IMR-90 (cell line): Measurements from ENCODE around the gene DPF3.

Source experiments
- CEBPB ChIP-seq: IDR thresholded peaks from 2 replicates; pipeline ENCODE4 v1.6.1; 2012; ENCODE audit warnings: low read depth, low read length, improper control_type of control experiment
- FOS ChIP-seq: fragments of 150-350 bp; IDR thresholded peaks from 2 replicates; pipeline ENCODE4 v1.6.1; 2016; ENCODE audit warnings: low read depth, low read length
- MAFK ChIP-seq: IDR thresholded peaks from 2 replicates; pipeline ENCODE4 v1.6.1; 2012; ENCODE audit warnings: low read depth, low read length, improper control_type of control experiment
- MAZ ChIP-seq: IDR thresholded peaks from 2 replicates; pipeline ENCODE4 v1.6.1; 2012; ENCODE audit warnings: low read depth, mild to moderate bottlenecking, low read length, improper control_type of control experiment, moderate library complexity, borderline replicate concordance
- MXI1 ChIP-seq: IDR thresholded peaks from 2 replicates; pipeline ENCODE4 v1.6.1; 2012; ENCODE audit warnings: low read depth, mild to moderate bottlenecking, low read length, moderate library complexity, borderline replicate concordance
- NFE2L2 ChIP-seq: fragments of 150-350 bp; IDR thresholded peaks from 2 replicates; pipeline ENCODE4 v1.6.1; 2016; ENCODE audit warnings: low read depth, mild to moderate bottlenecking, low read length
- POLR2A ChIP-seq: IDR thresholded peaks from 2 replicates; pipeline ENCODE4 v1.6.1; 2012; ENCODE audit warnings: mild to moderate bottlenecking, low read depth, low read length
- RAD21 ChIP-seq: IDR thresholded peaks from 2 replicates; pipeline ENCODE4 v1.6.1; 2012; ENCODE audit warnings: low read length, improper control_type of control experiment
- RCOR1 ChIP-seq: IDR thresholded peaks from 2 replicates; pipeline ENCODE4 v1.6.1; 2012; ENCODE audit warnings: mild to moderate bottlenecking, low read length, improper control_type of control experiment; ENCODE audit not compliant: insufficient replicate concordance
- RFX5 ChIP-seq: IDR thresholded peaks from 2 replicates; pipeline ENCODE4 v1.8.0; 2012; ENCODE audit warnings: low read depth, mild to moderate bottlenecking, low read length, moderate library complexity
- SMC3 ChIP-seq: fragments of 150-350 bp; IDR thresholded peaks from 2 replicates; pipeline ENCODE4 v1.6.1; 2016; ENCODE audit warnings: low read depth, mild to moderate bottlenecking, antibody characterized with exemption, low read length, moderate library complexity
- USF2 ChIP-seq: fragments of 150-350 bp; IDR thresholded peaks from 2 replicates; pipeline ENCODE4 v1.6.1; 2017; ENCODE audit warnings: mild to moderate bottlenecking, antibody characterized with exemption, low read length, low read depth
- TF ChIP-seq, protein P1 (sequence below): conservative IDR thresholded peaks from 2 replicates; pipeline ENCODE4 v1.5.1; 2012; ENCODE audit warnings: mild to moderate bottlenecking, low read depth, low read length, improper control_type of control experiment
- TF ChIP-seq, protein P2 (sequence below): fragments of 150-350 bp; IDR thresholded peaks from 2 replicates; pipeline ENCODE4 v1.6.1; 2016; ENCODE audit warnings: low read depth, mild to moderate bottlenecking, low read length, moderate library complexity, borderline replicate concordance

- TF ChIP-seq, protein P1, sequence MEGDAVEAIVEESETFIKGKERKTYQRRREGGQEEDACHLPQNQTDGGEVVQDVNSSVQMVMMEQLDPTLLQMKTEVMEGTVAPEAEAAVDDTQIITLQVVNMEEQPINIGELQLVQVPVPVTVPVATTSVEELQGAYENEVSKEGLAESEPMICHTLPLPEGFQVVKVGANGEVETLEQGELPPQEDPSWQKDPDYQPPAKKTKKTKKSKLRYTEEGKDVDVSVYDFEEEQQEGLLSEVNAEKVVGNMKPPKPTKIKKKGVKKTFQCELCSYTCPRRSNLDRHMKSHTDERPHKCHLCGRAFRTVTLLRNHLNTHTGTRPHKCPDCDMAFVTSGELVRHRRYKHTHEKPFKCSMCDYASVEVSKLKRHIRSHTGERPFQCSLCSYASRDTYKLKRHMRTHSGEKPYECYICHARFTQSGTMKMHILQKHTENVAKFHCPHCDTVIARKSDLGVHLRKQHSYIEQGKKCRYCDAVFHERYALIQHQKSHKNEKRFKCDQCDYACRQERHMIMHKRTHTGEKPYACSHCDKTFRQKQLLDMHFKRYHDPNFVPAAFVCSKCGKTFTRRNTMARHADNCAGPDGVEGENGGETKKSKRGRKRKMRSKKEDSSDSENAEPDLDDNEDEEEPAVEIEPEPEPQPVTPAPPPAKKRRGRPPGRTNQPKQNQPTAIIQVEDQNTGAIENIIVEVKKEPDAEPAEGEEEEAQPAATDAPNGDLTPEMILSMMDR: no peak
- TF ChIP-seq RAD21: no peak
- no peak for TF ChIP-seq MXI1
- TF ChIP-seq MAZ: no peak
- no peak for TF ChIP-seq POLR2A
- TF ChIP-seq RCOR1: no peak
- no peak for TF ChIP-seq CEBPB
- TF ChIP-seq RFX5: no peak
- no peak for TF ChIP-seq FOS
- no peak for TF ChIP-seq SMC3
- no peak for TF ChIP-seq NFE2L2
- TF ChIP-seq USF2: no peak
- TF ChIP-seq, protein P2, sequence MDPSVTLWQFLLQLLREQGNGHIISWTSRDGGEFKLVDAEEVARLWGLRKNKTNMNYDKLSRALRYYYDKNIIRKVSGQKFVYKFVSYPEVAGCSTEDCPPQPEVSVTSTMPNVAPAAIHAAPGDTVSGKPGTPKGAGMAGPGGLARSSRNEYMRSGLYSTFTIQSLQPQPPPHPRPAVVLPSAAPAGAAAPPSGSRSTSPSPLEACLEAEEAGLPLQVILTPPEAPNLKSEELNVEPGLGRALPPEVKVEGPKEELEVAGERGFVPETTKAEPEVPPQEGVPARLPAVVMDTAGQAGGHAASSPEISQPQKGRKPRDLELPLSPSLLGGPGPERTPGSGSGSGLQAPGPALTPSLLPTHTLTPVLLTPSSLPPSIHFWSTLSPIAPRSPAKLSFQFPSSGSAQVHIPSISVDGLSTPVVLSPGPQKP: no peak
- no peak for TF ChIP-seq MAFK
Measured at GRCh38 chr14:72868500-72868899, 25.4 kb downstream of the DPF3 start.
